ENCODE measurements around the gene DCLK1.
"Not testable (repeated sequence)": the region's sequence is repeated elsewhere in the genome, so short reads cannot be mapped to it uniquely, and the experiment has no call there.

Gene DCLK1

GRCh38 chr13:36131931-36132297 is 732 bp upstream of the DCLK1 start:
- no peak for DNase-seq (ENCODE audit: low read depth)

- DNase-seq (ENCODE audit: low read depth) = no peak
These were observed 495 bp downstream of the DCLK1 start for GRCh38 chr13:36130552-36131221.

- no peak for DNase-seq (ENCODE audit: low read depth)
These were observed 1.0 kb downstream of the DCLK1 start for GRCh38 chr13:36130193-36130551.

GRCh38 chr13:36129539-36129938 is 1.6 kb downstream of the DCLK1 start:
- DNase-seq (ENCODE audit: low read depth) = no peak

GRCh38 chr13:36126491-36126890 is 4.7 kb downstream of the DCLK1 start:
- DNase-seq (ENCODE audit: low read depth) = no peak

- DNase-seq (ENCODE audit: low read depth) = no peak
These were observed 5.3 kb downstream of the DCLK1 start for GRCh38 chr13:36125841-36126240.

GRCh38 chr13:36124236-36124822 is 6.9 kb downstream of the DCLK1 start:
- no peak for DNase-seq (ENCODE audit: low read depth)

- DNase-seq (ENCODE audit: low read depth) = no peak
These were observed 15.9 kb downstream of the DCLK1 start for GRCh38 chr13:36115306-36115705.

GRCh38 chr13:36114233-36114632 is 16.9 kb downstream of the DCLK1 start:
- DNase-seq (ENCODE audit: low read depth) = no peak

- no peak for DNase-seq (ENCODE audit: low read depth)
These were observed 22.2 kb downstream of the DCLK1 start for GRCh38 chr13:36108954-36109353.

- no peak for DNase-seq (ENCODE audit: low read depth)
These were observed 22.8 kb downstream of the DCLK1 start for GRCh38 chr13:36108342-36108741.

GRCh38 chr13:36107521-36107920 is 23.7 kb downstream of the DCLK1 start:
- no peak for DNase-seq (ENCODE audit: low read depth)

- DNase-seq (ENCODE audit: low read depth) = no peak
These were observed 25.5 kb downstream of the DCLK1 start for GRCh38 chr13:36105726-36106125.

- no peak for DNase-seq (ENCODE audit: low read depth)
These were observed 28.5 kb downstream of the DCLK1 start for GRCh38 chr13:36102721-36103120.

- DNase-seq (ENCODE audit: low read depth) = not testable (repeated sequence)
These were observed 29.3 kb downstream of the DCLK1 start for GRCh38 chr13:36101907-36102306.

GRCh38 chr13:36101157-36101556 is 30.0 kb downstream of the DCLK1 start:
- DNase-seq (ENCODE audit: low read depth) = no peak

GRCh38 chr13:36098080-36098479 is 33.1 kb downstream of the DCLK1 start:
- no peak for DNase-seq (ENCODE audit: low read depth)

- DNase-seq (ENCODE audit: low read depth) = no peak
These were observed 34.4 kb downstream of the DCLK1 start for GRCh38 chr13:36096461-36097416.

- DNase-seq (ENCODE audit: low read depth) = no peak
These were observed 36.7 kb downstream of the DCLK1 start for GRCh38 chr13:36094478-36094877.

- DNase-seq (ENCODE audit: low read depth) = no peak
These were observed 40.6 kb downstream of the DCLK1 start for GRCh38 chr13:36090592-36090991.

- DNase-seq (ENCODE audit: low read depth) = no peak
These were observed 42.0 kb downstream of the DCLK1 start for GRCh38 chr13:36089130-36089647.

- DNase-seq (ENCODE audit: low read depth) = no peak
These were observed 42.7 kb downstream of the DCLK1 start for GRCh38 chr13:36088463-36088862.

- DNase-seq (ENCODE audit: low read depth) = no peak
These were observed 43.2 kb downstream of the DCLK1 start for GRCh38 chr13:36088001-36088400.
